GM23248 (cell line): ENCODE results near the gene DPP6. TPM values are rescaled to one million over a fixed set of nuclear protein-coding genes. Genes with fewer than 3 reads are reported as not detected.

Experiments
- DNase-seq: peaks from one replicate; pipeline ENCODE4 v3.0.0-alpha.2; 2015
- H2AFZ ChIP-seq: fragments of 200-600 bp; sonication (generic); 2 replicates; pipeline ENCODE4 v1.6.1; 2016; ENCODE audit warnings: antibody characterized with exemption
- H3F3A ChIP-seq: fragments of 200-600 bp; sonication (generic); 2 replicates; pipeline ENCODE4 v1.6.1; 2016; ENCODE audit warnings: mild to moderate bottlenecking, antibody characterized with exemption, mixed run types; ENCODE audit not compliant: insufficient read depth
- H3K27ac ChIP-seq: fragments of 200-600 bp; sonication (generic); 2 replicates; pipeline ENCODE4 v1.5.1; 2016; ENCODE audit warnings: mild to moderate bottlenecking
- H3K27me3 ChIP-seq: fragments of 200-600 bp; sonication (generic); replicated peaks from 2 replicates; pipeline ENCODE4 v1.6.1; 2016; ENCODE audit warnings: mild to moderate bottlenecking; ENCODE audit not compliant: insufficient read depth
- H3K36me3 ChIP-seq: fragments of 200-600 bp; sonication (generic); 2 replicates; pipeline ENCODE4 v1.6.1; 2016; ENCODE audit warnings: low read depth, mild to moderate bottlenecking
- H3K4me1 ChIP-seq: fragments of 200-600 bp; sonication (generic); 2 replicates; pipeline ENCODE4 v1.6.1; 2016; ENCODE audit warnings: mild to moderate bottlenecking; ENCODE audit not compliant: insufficient read depth
- H3K4me2 ChIP-seq: fragments of 200-600 bp; sonication (generic); one replicate; pipeline ENCODE4 v1.6.1; 2016; ENCODE audit warnings: mild to moderate bottlenecking; ENCODE audit not compliant: unreplicated experiment
- H3K4me3 ChIP-seq: fragments of 200-600 bp; sonication (generic); 2 replicates; pipeline ENCODE4 v1.5.1; 2016; ENCODE audit warnings: mild to moderate bottlenecking
- H3K79me2 ChIP-seq: fragments of 200-600 bp; sonication (generic); 2 replicates; pipeline ENCODE4 v1.6.1; 2016; ENCODE audit warnings: mild to moderate bottlenecking; ENCODE audit not compliant: insufficient read depth
- H3K9ac ChIP-seq: fragments of 200-600 bp; sonication (generic); 2 replicates; pipeline ENCODE4 v1.6.1; 2016; ENCODE audit warnings: mild to moderate bottlenecking
- H3K9me2 ChIP-seq: fragments of 200-600 bp; sonication (generic); 2 replicates; pipeline ENCODE4 v1.6.1; 2016; ENCODE audit warnings: mixed run types, mild to moderate bottlenecking, moderate library complexity; ENCODE audit not compliant: insufficient read depth
- H3K9me3 ChIP-seq: fragments of 200-600 bp; sonication (generic); one replicate; pipeline ENCODE4 v1.6.1; 2017; ENCODE audit warnings: low read depth
- H4K20me1 ChIP-seq: fragments of 200-600 bp; sonication (generic); 2 replicates; pipeline ENCODE4 v1.6.0; 2016; ENCODE audit not compliant: insufficient read depth
- EZH2 ChIP-seq: fragments of 200-600 bp; sonication (generic); IDR thresholded peaks from 2 replicates; pipeline ENCODE4 v1.6.1; 2018; ENCODE audit warnings: antibody characterized with exemption, mild to moderate bottlenecking; ENCODE audit not compliant: insufficient read depth, poor library complexity, severe bottlenecking
- EZH2phosphoT487 ChIP-seq: fragments of 200-600 bp; sonication (generic); IDR thresholded peaks from 2 replicates; pipeline ENCODE4 v1.6.1; 2018; ENCODE audit warnings: antibody characterized with exemption, moderate library complexity, mild to moderate bottlenecking, low read depth; ENCODE audit not compliant: insufficient read depth
- WGBS, 2 experiments: methylation state at CpG; one replicate each; pipeline ENCODE4 v1.1.6; 2015 to 2017; ENCODE audit warnings: low lambda C conversion rate in 2 of 2, low coverage in 1 of 2; ENCODE audit errors: missing lambda C conversion rate in 2 of 2; 5-methylcytosine and 5-hydroxymethylcytosine counted together
- in situ Hi-C: fragments of 300-500 bp; cut with MboI; formaldehyde crosslinking; loops from 2 replicates; pipeline ENCODE4 v1.15.0; 2020
- polyA plus RNA-seq: library from polyadenylated mRNA; unstranded; fragments of >200 nt; fragmentation: Nextera tagmentation; extraction: Ambion mirVana; gene quantifications from 2 replicates; pipeline ENCODE4 v1.2.1, GENCODE V29; 2016
- total RNA-seq: library from RNA; depleted of rRNA; stranded (reverse); fragments of >200 nt; shearing (Covaris generic); gene quantifications from 2 replicates; pipeline ENCODE4 v1.2.3, GENCODE V29; 2014

Gene DPP6
- total and polyA plus RNA-seq, 2 experiments from 2014 or later: not detected

DNA sequence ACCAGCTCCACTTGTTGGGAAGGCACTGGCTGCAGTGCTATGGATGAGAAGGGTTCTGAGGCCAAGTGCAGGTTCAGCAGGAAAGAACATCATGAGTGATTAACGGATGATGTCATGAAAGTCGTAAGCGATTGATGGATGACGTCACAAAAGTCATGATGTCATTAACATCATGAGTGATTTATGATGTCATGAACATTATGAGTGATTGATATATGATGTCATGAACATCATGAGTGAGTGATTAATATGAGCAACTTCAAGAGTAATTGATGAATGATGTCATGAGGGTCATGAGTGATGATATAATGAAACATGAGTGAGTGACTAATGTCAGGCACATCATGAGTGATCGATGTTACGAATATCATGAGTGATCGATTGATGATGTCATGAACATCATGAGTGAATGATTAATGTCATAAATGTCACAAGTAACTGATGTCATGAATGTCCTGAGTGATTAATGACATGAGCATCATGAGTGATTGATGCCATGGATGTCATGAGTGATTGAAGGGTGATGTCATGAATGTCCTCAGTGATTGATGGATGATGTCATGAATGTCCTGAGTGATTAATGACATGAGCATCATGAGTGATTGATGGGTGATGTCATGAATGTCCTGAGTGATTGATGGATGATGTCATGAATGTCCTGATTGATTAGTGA lies 765.2 kb downstream of the DPP6 start:
- Histone ChIP-seq H3K4me1 (no peaks in the 10 kb centered on the region), H4K20me1 (no peaks in the 10 kb centered on the region), H3F3A (no peaks in the 10 kb centered on the region), H3K79me2 (no peaks in the 10 kb centered on the region), H3K27me3 (no peaks in the 10 kb centered on the region), H3K4me2 (no peak overlapping the region), H3K9ac (no peak overlapping the region), H3K27ac (no peak overlapping the region), H3K36me3 (no peaks in the 10 kb centered on the region), H2AFZ (no peak overlapping the region), H3K4me3 (no peak overlapping the region), H3K9me3 (no peaks in the 10 kb centered on the region), H3K9me2 (no peaks in the 10 kb centered on the region)
- WGBS, 2 experiments: 58 to 66% methylated on average over 7 of the region's 7 CpGs
- DNase-seq: no peak
- TF ChIP-seq EZH2 (no peak), EZH2phosphoT487 (no peak)
- in situ Hi-C loops: no loop called here

DNA sequence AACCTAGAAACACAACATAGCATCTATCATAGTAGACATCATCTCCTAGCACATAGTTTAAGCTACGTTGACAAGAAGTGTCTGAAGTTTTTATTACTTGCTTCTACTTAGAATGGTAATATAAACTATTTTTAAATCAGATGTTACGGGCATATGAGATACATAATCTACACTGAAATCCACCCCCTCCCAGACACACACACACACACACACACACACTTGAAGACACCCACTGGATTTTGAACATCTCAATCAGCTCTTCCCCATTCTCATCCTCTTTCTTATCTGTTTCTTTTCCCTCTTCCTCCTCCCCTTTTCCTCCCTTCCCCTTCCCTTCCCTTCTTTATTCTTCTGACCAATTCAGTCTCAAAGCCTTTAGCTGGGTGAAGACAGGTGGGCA lies 774.8 kb downstream of the DPP6 start:
- H3K27ac ChIP-seq: no peak overlapping the region
- 11 to 15% methylated on average over 2 of the region's 2 CpGs for WGBS, 2 experiments
- H3K9me2 ChIP-seq: no peaks in the 10 kb centered on the region
- H3K4me3 ChIP-seq: no peak overlapping the region
- no peaks in the 10 kb centered on the region for H3K27me3 ChIP-seq
- no peaks in the 10 kb centered on the region for H3K4me1 ChIP-seq
- no peaks in the 10 kb centered on the region for H3K9me3 ChIP-seq
- DNase-seq: no peak
- in situ Hi-C loops: no loop called here
- H4K20me1 ChIP-seq: no peaks in the 10 kb centered on the region
- H3F3A ChIP-seq: no peaks in the 10 kb centered on the region
- H3K79me2 ChIP-seq: no peaks in the 10 kb centered on the region
- TF ChIP-seq EZH2phosphoT487: no peak
- TF ChIP-seq EZH2: no peak
- no peak overlapping the region for H3K9ac ChIP-seq
- H3K36me3 ChIP-seq: no peaks in the 10 kb centered on the region
- no peak overlapping the region for H3K4me2 ChIP-seq
- H2AFZ ChIP-seq: no peak overlapping the region

DNA sequence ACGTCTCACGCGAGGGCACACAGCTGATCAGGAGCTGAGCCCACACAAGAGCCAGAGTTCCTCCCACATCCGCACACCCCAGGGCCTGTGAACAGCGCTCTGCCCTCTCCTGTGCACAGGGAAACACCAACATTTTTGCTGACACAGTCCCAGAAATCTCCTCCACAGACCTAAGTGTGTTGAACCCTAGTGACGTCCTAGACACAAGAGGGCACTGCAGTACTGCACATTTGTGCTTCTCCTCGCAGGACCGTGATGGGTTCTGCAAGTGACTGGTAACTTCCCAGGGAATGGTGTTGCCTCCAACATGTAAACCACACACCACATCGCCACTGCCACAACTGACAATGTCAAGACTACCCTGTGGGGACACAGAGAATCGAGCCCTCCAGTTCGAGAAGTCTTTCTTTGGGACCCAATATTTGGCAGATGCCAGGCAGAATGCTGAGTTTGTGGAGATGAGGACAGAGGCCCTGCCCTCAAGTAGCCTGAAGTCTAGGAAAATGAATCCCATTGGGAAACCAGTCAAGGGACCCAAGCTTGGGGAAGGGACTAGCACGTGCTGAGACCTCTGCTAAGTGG lies 780.5 kb downstream of the DPP6 start:
- no peak for DNase-seq
- Histone ChIP-seq H3K4me1 (no peaks in the 10 kb centered on the region), H3K9ac (no peak overlapping the region), H3K4me2 (no peak overlapping the region), H3K27me3 (no peaks in the 10 kb centered on the region), H3K27ac (no peak overlapping the region), H3K36me3 (no peaks in the 10 kb centered on the region), H3K4me3 (no peak overlapping the region), H4K20me1 (no peaks in the 10 kb centered on the region), H3F3A (no peaks in the 10 kb centered on the region), H3K9me3 (no peaks in the 10 kb centered on the region), H3K9me2 (no peaks in the 10 kb centered on the region), H2AFZ (no peak overlapping the region), H3K79me2 (no peaks in the 10 kb centered on the region)
- WGBS, 2 experiments: 22 to 28% methylated on average over 12 of the region's 12 CpGs
- TF ChIP-seq EZH2: no peak
- no peak for TF ChIP-seq EZH2phosphoT487
- in situ Hi-C loops: no loop called here

DNA sequence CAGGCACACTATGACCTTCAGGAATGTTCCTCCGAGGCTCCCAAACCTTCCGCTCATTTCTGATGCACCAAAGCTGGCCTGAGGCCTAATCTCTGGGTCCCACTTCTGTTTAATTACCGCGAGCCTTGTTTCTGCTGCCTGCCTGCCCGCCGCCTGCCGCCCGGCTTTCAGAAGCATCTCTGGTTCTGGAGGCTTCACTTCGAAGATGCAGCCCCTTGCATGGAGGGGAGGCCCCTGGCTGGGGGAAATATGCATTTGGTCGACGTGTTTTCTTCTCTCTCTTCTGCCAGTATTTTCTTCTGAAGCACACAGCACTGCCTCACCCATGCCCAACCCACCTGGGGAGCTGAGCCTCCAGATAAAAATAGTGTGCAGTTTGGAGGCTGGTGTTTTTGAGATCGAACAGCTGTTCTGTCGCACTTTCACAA lies 783.8 kb downstream of the DPP6 start:
- Histone ChIP-seq H3K36me3 (no peaks in the 10 kb centered on the region), H3K4me1 (no peaks in the 10 kb centered on the region), H2AFZ (no peak overlapping the region), H3K4me3 (no peak overlapping the region), H3K9me3 (peaks cover 3% of the 10 kb centered on the region), H3K79me2 (no peaks in the 10 kb centered on the region), H3K27ac (no peak overlapping the region), H3K27me3 (no peaks in the 10 kb centered on the region), H3K9ac (no peak overlapping the region), H4K20me1 (no peaks in the 10 kb centered on the region), H3F3A (no peaks in the 10 kb centered on the region), H3K9me2 (no peaks in the 10 kb centered on the region), H3K4me2 (no peak overlapping the region)
- WGBS, 2 experiments: 29 to 36% methylated on average over 13 of the region's 13 CpGs
- in situ Hi-C loops: no loop called here
- DNase-seq: no peak
- TF ChIP-seq EZH2phosphoT487 (no peak), EZH2 (no peak)
